Stimulated activated naive CD4-positive, alpha-beta T cell (primary cell): ENCODE measurements around the gene DBET.
"Not testable (repeated sequence)": the region's sequence is repeated elsewhere in the genome, so short reads cannot be mapped to it uniquely, and the experiment has no call there.

Experiments used
- DNase-seq, 6 experiments: peaks; one replicate each; lab custom pipeline; 2025; lab: John Stamatoyannopoulos, UW

Gene DBET

DNA sequence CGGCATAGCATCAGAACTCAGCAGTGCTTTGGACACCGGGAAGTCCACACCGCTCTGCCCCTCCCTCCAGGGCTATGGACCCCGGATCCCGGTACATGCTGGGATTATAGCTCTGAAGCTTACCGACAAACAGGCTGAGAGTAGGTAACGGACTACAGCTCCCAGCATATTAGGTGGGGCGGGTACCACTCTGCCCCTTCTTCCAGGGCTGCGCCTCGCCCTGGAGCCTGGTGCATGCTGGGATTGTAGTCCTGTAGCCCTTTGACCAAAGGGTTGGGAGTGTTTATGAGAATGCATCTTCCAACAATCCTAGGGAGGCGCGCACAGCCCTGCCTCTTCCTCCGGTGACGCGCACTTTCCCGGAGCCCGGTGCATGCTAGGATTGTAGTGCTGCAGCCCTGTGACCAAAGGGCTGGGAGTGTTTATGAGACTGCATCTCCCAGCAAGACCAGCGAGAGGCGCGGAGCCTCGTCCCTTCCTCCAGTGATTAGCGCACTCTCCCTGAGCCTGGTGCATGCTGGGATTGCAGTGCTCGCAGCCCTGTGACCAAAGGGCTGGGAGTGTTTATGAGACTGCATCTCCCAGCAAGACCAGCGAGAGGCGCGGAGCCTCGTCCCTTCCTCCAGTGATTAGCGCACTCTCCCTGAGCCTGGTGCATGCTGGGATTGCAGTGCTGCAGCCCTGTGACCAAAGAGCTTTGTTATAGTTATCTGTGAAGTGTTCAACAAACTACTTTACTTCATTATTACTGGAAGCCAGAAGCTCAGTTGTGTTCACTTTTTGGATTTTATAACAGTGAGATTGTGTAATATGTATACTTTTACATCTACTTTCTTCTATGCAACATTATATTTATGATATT, 14.7 kb upstream of the DBET start:
- DNase-seq = not testable (repeated sequence)

DNA sequence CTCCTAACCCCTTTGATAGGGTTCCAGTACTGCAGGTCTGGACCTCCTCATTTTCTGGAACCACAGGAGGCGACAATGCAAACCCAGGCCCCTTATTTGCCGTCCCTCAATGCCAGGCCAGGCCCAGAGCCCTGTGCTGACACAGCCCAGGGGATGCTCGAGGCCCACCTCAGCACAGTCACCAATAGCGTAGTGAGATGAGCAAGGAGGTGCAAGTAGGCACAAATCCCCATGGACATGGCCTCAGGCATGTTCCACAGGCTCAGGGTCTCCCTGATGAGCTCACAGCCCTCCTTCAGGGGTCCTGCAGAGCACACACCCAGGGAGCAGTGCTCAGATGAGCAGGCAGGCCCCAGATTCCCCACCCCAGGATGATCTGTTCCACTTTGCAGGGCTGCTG, 5.3 kb upstream of the DBET start:
- DNase-seq = not testable (repeated sequence)

DNA sequence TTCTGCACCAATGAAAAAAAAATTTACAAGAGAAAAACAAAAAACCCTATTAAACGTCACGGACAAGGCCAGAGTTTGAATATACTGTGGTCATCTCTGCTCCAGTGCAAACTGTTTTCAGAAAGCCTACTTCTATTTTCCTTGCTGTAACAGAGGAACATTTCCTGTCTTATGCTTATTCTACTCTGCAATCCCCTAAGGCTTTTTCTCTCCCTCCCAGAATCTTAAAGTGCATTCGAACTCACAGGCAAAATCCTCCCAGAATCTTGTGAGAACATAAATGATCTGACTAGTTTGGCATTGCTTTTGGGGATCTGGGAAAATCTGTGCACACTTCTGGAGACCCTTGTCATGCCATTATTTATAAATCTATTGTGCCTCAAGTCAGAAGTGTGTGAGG, 503 bp downstream of the DBET start:
- DNase-seq = not testable (repeated sequence)

GRCh38 chr4:190068351-190068750, 4.0 kb downstream of the DBET start:
- not testable (repeated sequence) for DNase-seq

- not testable (repeated sequence) for DNase-seq
These were observed 28.8 kb downstream of the DBET start for GRCh38 chr4:190093052-190093451.

DNA sequence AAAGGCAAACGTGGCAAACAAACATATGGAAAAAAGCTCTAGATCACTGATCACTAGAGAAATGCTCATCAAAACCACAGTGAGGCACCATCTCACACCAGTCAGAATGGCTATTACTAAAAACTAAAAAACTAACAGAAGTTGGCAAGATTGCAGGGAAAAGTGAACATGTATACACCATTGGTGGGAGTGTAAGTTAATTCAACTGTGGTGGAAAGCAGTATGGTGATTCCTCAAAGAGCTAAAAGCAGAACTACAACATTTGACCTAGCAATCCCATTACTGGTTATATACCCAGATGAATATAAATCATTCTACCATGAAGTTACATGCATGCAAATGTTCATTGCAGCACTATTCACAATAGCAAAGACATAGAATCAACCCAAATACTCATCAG, 29.7 kb downstream of the DBET start:
- DNase-seq = not testable (repeated sequence)

- DNase-seq = not testable (repeated sequence)
These were observed 31.0 kb downstream of the DBET start for GRCh38 chr4:190095335-190095734.

GRCh38 chr4:190099605-190100004, 35.3 kb downstream of the DBET start:
- DNase-seq = not testable (repeated sequence)

DNA sequence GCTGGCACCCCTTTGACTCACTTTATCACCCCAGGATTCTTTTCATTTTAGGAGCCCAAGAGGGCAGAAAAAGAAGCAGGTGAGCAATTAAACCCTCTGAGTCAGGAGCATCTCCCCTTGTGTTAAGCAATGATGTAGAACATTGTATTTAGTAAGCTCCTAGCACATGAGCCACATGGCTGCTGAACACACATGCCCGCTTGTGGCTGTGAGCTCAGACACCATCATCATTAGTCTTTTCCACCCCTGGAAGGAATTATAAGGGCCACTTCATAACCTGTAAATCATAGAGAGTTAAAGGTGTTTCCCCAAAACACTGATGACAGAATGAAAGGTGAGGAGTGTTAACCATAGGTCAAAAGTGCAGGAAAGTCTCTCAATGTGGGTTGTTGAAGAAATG, 37.2 kb downstream of the DBET start:
- DNase-seq = not testable (repeated sequence)

GRCh38 chr4:190106191-190106590, 41.9 kb downstream of the DBET start:
- DNase-seq = not testable (repeated sequence)

- not testable (repeated sequence) for DNase-seq
These were observed 42.5 kb downstream of the DBET start for GRCh38 chr4:190106611-190107480.

DNA sequence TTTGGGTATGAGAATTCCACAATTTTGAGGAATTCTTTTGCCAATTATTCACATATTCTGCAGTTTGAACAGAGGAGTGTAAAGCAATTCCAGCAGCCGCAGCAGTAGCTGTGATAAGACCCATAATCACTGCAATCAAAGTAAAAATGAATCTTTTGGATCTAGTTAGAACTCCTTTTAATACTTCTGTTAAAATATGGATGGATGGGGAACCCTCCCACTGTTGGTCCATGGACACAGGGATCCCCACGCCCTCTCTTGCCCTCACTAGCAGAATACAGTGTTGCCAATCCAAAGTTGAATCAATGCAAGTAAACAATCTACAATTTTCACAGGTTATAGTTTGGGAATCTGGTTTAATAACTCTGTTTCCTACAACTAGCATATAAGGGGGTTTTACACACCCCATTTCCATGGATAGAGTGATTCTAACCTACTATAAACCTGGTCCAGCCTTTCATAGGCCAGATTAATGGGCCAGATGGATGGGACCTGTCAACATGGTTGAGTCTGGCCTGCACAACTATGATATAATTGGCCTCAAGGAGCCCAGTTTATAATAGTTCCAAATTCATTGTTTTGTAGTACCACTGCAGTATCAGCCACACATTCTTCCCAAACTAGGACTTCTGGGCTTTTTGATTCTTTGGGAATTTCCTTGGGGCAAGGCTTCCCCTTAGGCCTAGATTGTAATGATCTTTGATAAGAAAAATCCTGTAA, 43.6 kb downstream of the DBET start:
- not testable (repeated sequence) for DNase-seq

- DNase-seq = not testable (repeated sequence)
These were observed 44.5 kb downstream of the DBET start for GRCh38 chr4:190108756-190109155.

DNA sequence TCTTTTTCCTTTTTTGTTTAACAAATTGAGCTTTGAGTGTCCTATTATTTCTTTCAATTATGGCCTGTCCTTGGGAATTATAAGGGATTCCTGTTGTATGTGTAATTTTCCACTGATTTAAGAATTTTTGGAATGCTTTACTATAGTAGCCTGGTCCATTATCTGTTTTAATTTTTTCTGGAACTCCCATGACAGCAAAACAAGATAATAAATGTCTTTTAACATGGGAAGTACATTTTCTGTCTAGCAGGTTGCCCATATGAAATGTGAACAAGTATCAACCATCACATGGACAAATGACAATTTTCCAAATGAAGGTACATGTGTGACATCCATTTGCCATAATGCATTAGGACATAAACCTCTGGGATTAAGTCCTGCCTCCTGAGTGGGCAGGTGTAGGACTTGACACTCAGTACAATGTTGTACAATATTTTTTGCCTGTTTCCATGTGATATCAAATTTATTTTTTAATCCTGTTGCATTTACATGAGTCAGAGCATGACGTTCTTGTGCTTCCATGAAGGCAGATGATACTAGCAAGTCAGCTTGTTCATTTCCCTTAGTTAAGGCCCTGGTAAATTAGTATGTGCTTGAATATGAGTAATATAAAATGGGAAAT, 45.2 kb downstream of the DBET start:
- DNase-seq = not testable (repeated sequence)

GRCh38 chr4:190110033-190110432, 45.7 kb downstream of the DBET start:
- not testable (repeated sequence) for DNase-seq

DNA sequence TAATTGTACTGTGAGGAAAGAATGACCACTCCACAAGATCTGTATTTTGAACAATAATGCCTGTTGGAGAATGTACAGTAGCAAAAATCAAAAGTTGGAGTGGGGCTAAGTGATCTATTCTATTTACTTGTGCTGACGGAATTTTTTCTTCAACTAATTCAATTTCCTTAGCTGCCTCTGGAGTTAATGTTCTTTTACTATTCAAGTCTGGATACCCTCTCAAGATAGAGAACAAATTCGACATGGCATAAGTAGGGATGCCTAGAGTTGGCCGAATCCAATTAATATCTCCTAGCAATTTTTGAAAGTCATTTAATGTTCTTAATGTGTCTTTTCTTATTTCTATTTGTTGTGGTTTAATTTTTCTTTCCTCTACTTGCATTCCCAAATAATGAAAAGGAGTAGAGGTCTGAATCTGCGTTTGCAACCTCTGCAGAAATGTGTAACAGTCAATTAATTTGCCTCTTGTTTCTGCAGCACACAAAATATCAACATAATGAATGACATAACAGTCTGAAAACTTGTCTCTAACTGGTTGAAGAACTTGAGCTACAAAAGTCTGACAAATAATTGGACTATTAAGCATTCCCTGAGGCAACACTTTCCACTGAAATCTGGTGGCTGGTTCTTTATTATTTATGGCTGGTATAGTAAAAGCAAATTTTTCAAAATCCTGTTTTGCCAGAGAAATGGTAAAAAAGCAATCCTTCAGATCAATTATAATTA, 46.4 kb downstream of the DBET start:
- not testable (repeated sequence) for DNase-seq

GRCh38 chr4:190112879-190113278, 48.6 kb downstream of the DBET start:
- not testable (repeated sequence) for DNase-seq

DNA sequence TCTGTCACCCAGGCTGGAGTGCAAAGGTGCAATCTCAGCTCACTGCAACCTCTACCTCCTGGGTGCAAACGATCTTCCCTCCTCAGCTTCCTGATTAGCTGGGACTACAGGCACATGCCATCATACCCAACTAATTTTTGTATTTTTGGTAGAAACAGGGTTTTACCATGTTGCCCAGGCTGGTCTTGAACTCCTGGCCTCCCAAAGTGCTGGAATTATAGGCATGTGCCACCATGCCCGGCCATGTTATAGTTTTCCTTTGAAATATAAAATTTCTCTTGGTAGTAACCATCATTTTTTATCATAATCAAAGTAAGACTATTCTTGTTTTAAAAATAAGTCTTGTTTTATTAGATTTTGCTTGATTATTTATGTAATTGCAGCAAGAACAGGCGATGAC, 50.7 kb downstream of the DBET start:
- DNase-seq = not testable (repeated sequence)
